GM12891 (cell line): Measurements from ENCODE around the gene TMEM37.

Experiments
- PAX5 ChIP-seq: IDR thresholded peaks from 2 replicates; pipeline ENCODE4 v1.6.1; 2011; ENCODE audit warnings: low read length, moderate library complexity, mild to moderate bottlenecking; ENCODE audit not compliant: insufficient read depth, severe bottlenecking
- POLR2A ChIP-seq: IDR thresholded peaks from 2 replicates; pipeline ENCODE4 v1.6.1; 2011; ENCODE audit warnings: low read depth, low read length, control low read depth
- POLR2AphosphoS5 ChIP-seq: IDR thresholded peaks from 2 replicates; pipeline ENCODE4 v1.6.1; 2011; ENCODE audit warnings: low read depth, low read length, control low read depth
- POU2F2 ChIP-seq: IDR thresholded peaks from 2 replicates; pipeline ENCODE4 v1.6.1; 2011; ENCODE audit warnings: low read depth, mild to moderate bottlenecking, control low read depth, low read length, moderate library complexity
- SPI1 ChIP-seq: IDR thresholded peaks from 2 replicates; pipeline ENCODE4 v1.6.1; 2011; ENCODE audit warnings: low read depth, low read length, control low read depth
- TAF1 ChIP-seq: IDR thresholded peaks from 2 replicates; pipeline ENCODE4 v1.6.1; 2011; ENCODE audit warnings: low read depth, low read length, control low read depth

DNA sequence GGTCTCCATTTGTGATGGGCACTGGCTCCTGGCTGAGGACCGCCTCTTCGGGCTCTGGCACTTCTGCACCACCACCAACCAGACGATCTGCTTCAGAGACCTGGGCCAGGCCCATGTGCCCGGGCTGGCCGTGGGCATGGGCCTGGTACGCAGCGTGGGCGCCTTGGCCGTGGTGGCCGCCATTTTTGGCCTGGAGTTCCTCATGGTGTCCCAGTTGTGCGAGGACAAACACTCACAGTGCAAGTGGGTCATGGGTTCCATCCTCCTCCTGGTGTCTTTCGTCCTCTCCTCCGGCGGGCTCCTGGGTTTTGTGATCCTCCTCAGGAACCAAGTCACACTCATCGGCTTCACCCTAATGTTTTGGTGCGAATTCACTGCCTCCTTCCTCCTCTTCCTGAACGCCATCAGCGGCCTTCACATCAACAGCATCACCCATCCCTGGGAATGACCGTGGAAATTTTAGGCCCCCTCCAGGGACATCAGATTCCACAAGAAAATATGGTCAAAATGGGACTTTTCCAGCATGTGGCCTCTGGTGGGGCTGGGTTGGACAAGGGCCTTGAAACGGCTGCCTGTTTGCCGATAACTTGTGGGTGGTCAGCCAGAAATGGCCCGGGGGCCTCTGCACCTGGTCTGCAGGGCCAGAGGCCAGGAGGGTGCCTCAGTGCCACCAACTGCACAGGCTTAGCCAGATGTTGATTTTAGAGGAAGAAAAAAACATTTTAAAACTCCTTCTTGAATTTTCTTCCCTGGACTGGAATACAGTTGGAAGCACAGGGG lies 5.5 kb downstream of the TMEM37 start:
- TF ChIP-seq SPI1 (no peak), TAF1 (no peak), POLR2A (no peak), POLR2AphosphoS5 (no peak), PAX5 (no peak), POU2F2 (no peak)
